HepG2 (cell line): ENCODE results near the gene ARHGAP19. TPM values are rescaled to one million over a fixed set of nuclear protein-coding genes. Genes with fewer than 3 reads are reported as not detected.
A peak's percentile ranks its signal among the peaks of the same experiment; 100 is the strongest.

Source experiments
- ATAC-seq: fragments of 200-7000 bp; cut with Tn5 transposase; 3 replicates; pipeline ENCODE4 v1.9.1; 2020; ENCODE audit warnings: mild to moderate bottlenecking, moderate library complexity
- BruUV-seq: library from RNA; stranded (reverse); fragments of 400-500 nt; replicated peaks from 2 replicates; lab custom pipeline; 2021; lab: Mats Ljungman, UMichigan
- CTCF ChIA-PET: fragments of 300-600 bp; formaldehyde crosslinking; extraction: SDS; loops from one replicate; lab custom pipeline; 2021; ENCODE audit warnings: low total read pairs, inconsistent platforms, low intra/inter-chr PET ratio; lab: Yijun Ruan, JAX
- POLR2A ChIA-PET: fragments of 350-600 bp; sonication (Branson Sonifier 250); formaldehyde crosslinking; loops from one replicate; lab custom pipeline; 2020; ENCODE audit warnings: antibody characterized with exemption, inconsistent platforms; lab: Yijun Ruan, JAX
- DNase-seq: peaks from one replicate; pipeline ENCODE4 v3.0.0-alpha.2; 2015; ENCODE audit warnings: low spot score
- FAIRE-seq: peaks from 3 replicates; lab custom pipeline; 2011; peaks lifted over from hg19 to GRCh38; lab: Jason Lieb, UNC
- H2AFZ ChIP-seq: one replicate; pipeline ENCODE4 v1.6.1; 2011; ENCODE audit warnings: low read length, inconsistent platforms
- H3K27ac ChIP-seq: fragments of 300-600 bp; 3 replicates; pipeline ENCODE4 v1.8.0; 2011; ENCODE audit warnings: mixed run types, mild to moderate bottlenecking, mixed read lengths, low read length, inconsistent platforms; ENCODE audit not compliant: insufficient read depth; ENCODE audit errors: extremely low read length
- H3K27me3 ChIP-seq, 2 experiments: fragments of 200-600 bp in 1 of 2; 2 replicates in 1 of 2; 3 replicates in 1 of 2; pipeline versions ENCODE4 v1.6.0 to v1.8.0; 2011; ENCODE audit warnings: low read length in 2 of 2, mild to moderate bottlenecking in 2 of 2, moderate library complexity in 2 of 2, inconsistent platforms in 1 of 2; ENCODE audit not compliant: insufficient read depth in 2 of 2, control insufficient read depth in 1 of 2
- H3K36me3 ChIP-seq, 2 experiments: fragments of 200-600 bp in 1 of 2; replicated peaks in 1 of 2; 2 replicates in 1 of 2; 3 replicates in 1 of 2; pipeline versions ENCODE4 v1.5.1 to v1.8.0; 2011; ENCODE audit warnings: low read length in 2 of 2, inconsistent platforms in 1 of 2; ENCODE audit not compliant: insufficient read depth in 2 of 2, control insufficient read depth in 1 of 2
- H3K4me1 ChIP-seq: 2 replicates; pipeline ENCODE4 v1.5.1; 2012; ENCODE audit warnings: low read length, inconsistent platforms; ENCODE audit not compliant: insufficient read depth
- H3K4me2 ChIP-seq: 2 replicates; pipeline ENCODE4 v1.6.0; 2011; ENCODE audit warnings: low read depth, low read length, inconsistent platforms
- H3K4me3 ChIP-seq, 3 experiments: fragments of 200-600 bp in 1 of 3; sonication (generic), shearing (Covaris generic) in 1 of 3; replicated peaks in 1 of 3; 2 replicates each; pipeline ENCODE4 v1.5.1; 2011 to 2016; ENCODE audit warnings: low read length in 3 of 3, inconsistent platforms in 2 of 3, low read depth in 2 of 3, mild to moderate bottlenecking in 2 of 3, control low read depth in 1 of 3, mixed read lengths in 1 of 3; ENCODE audit not compliant: insufficient read depth in 1 of 3
- H3K79me2 ChIP-seq: one replicate; pipeline ENCODE4 v1.6.1; 2011; ENCODE audit warnings: low read length, inconsistent platforms; ENCODE audit not compliant: insufficient read depth
- H3K9ac ChIP-seq: 2 replicates; pipeline ENCODE4 v1.6.0; 2011; ENCODE audit warnings: mild to moderate bottlenecking, low read depth, low read length, inconsistent platforms; ENCODE audit not compliant: insufficient read depth
- H3K9me3 ChIP-seq: 2 replicates; pipeline ENCODE4 v1.5.1; 2012; ENCODE audit warnings: mild to moderate bottlenecking, low read length
- H4K20me1 ChIP-seq: 2 replicates; pipeline ENCODE4 v1.6.0; 2011; ENCODE audit warnings: inconsistent platforms, mild to moderate bottlenecking, low read length, moderate library complexity; ENCODE audit not compliant: insufficient read depth
- ATM ChIP-seq: fragments of 450-650 bp; IDR thresholded peaks from 2 replicates; pipeline ENCODE4 v1.7.1; 2017; ENCODE audit warnings: mild to moderate bottlenecking, borderline replicate concordance
- ELK4 ChIP-seq: sonication (generic); formaldehyde crosslinking; IDR thresholded peaks from 2 replicates; pipeline ENCODE4 v1.9.0; 2021; ENCODE audit warnings: missing genetic modification reagents, borderline replicate concordance
- SNAPC4 ChIP-seq: sonication (generic); formaldehyde crosslinking; IDR thresholded peaks from 2 replicates; pipeline ENCODE4 v1.4.0; 2020; ENCODE audit warnings: mild to moderate bottlenecking, missing genetic modification reagents
- ZHX2 ChIP-seq, 2 experiments: sonication (generic) in 1 of 2; formaldehyde crosslinking in 1 of 2; IDR thresholded peaks; 2 replicates each; pipeline versions ENCODE4 v1.6.1 to v1.9.0; 2014 to 2022; ENCODE audit warnings: antibody characterized with exemption in 1 of 2, borderline replicate concordance in 1 of 2, inconsistent platforms in 1 of 2, low read depth in 1 of 2, missing genetic modification reagents in 1 of 2
- ZNF652 ChIP-seq: IDR thresholded peaks from 2 replicates; pipeline ENCODE4 v1.6.1; 2016; ENCODE audit warnings: low read depth, borderline replicate concordance
- WGBS: methylation state at CpG from one replicate; pipeline ENCODE4 v1.1.6; 2017; ENCODE audit warnings: low lambda C conversion rate; 5-methylcytosine and 5-hydroxymethylcytosine counted together
- in situ Hi-C: cut with HindIII; loops from 2 replicates; pipeline ENCODE4 v1.10.0; 2017; ENCODE audit warnings: low pct_unique_long_range_greater_than_20kb; ENCODE audit not compliant: extremely low pct_ligation_motif_present
- intact Hi-C: fragments of 100-400 bp; cut with micrococcal nuclease; formaldehyde crosslinking; loops from one replicate; pipeline ENCODE4 v1.10.0; 2022; ENCODE audit not compliant: unreplicated experiment
- polyA plus RNA-seq, 8 experiments: library from polyadenylated mRNA; depleted of rRNA in 3 of 8; stranded (reverse) in 7 of 8; unstranded in 1 of 8; fragments of >200 nt; fragmentation: Illumina TruSeq in 4 of 8; extraction: Trizol in 4 of 8; gene quantifications; 2 replicates each; pipeline versions ENCODE4 v1.2.1 to v1.2.3, GENCODE V29; 2011 to 2016; ENCODE audit warnings: low read depth in 4 of 8, missing spikeins in 1 of 8, mixed read lengths in 1 of 8; ENCODE audit not compliant: insufficient read depth in 1 of 8
- total RNA-seq, 5 experiments: library from RNA; depleted of rRNA; stranded (reverse); fragments of >200 nt; fragmentation: Illumina TruSeq; extraction: Trizol; gene quantifications; 2 replicates each; pipeline ENCODE4 v1.2.3, GENCODE V29; 2016; ENCODE audit warnings: low read depth in 1 of 5

ARHGAP19 gene
- total and polyA plus RNA-seq, 2 of the 13 experiments (the other 11 are each of a cell fraction or from before 2014, with no cell fraction given), result 7.6 to 10.0 TPM

- Histone ChIP-seq H3K4me2 (peak overlapping the region; percentile 81), H3K9ac (0 out of 2 replicates have a peak overlapping the region, but pooled peaks have one; percentile 23), H3K36me3 (no peaks in the 10 kb centered on the region), H3K4me1 (peaks cover 72% of the 10 kb centered on the region), H3K27me3 (no peaks in the 10 kb centered on the region), H3K79me2 (peaks cover 40% of the 10 kb centered on the region), H3K9me3 (no peaks in the 10 kb centered on the region), H3K27ac (no peak overlapping the region), H2AFZ (no peak overlapping the region), H4K20me1 (no peaks in the 10 kb centered on the region), H3K4me3 (peak overlapping the region; percentile 12 to 87 (median 65); a peak in 3 of 6 replicates)
- CTCF ChIA-PET, result no interaction called here
- in situ Hi-C loops, result loop anchor here (5.0 kb wide), 1 partner anchor 39 kb away; the partner anchor contains the start of gene ARHGAP19
- ATAC-seq, result no peak
- intact Hi-C loops, result no loop called here
- POLR2A ChIA-PET, result interaction anchor here (1.0 to 7.4 kb wide), 3 partner anchors 9 to 40 kb away, joined by 3 to 98 read pairs (median 21); partner anchors contain the start of genes ARHGAP19 and FRAT1
- 69% methylated on average over 5 of the region's 6 CpGs for WGBS
- FAIRE-seq, result no peak
- BruUV-seq, result no TSS peak
- TF ChIP-seq ZHX2 (IDR thresholded peaks at IDR 0.05; ENCODE audit: low read depth) (no peak), ZHX2 (CRISPR knock-in tag; IDR thresholded peaks at IDR 0.05; ENCODE audit: borderline replicate concordance) (no peak), ATM (no peak), SNAPC4 (CRISPR knock-in tag) (no peak), ELK4 (CRISPR knock-in tag) (no peak), ZNF652 (peak; percentile 76)
- DNase-seq, result no peak
These were observed 38.8 kb upstream of the ARHGAP19 start for GRCh38 chr10:97331153-97331703.
